HEK293 (cell line): ENCODE data around the gene ATP13A4.

Experiments
- CTCF ChIP-seq: fragments of 450-650 bp; formaldehyde crosslinking; IDR thresholded peaks from 2 replicates; pipeline ENCODE4 v1.5.1; 2016; ENCODE audit warnings: missing biosample characterization, missing genetic modification characterization
- ZNF223 ChIP-seq: fragments of 450-650 bp; formaldehyde crosslinking; IDR thresholded peaks from 2 replicates; pipeline ENCODE4 v1.5.1; 2016; ENCODE audit warnings: missing biosample characterization, missing genetic modification characterization
- ZNF513 ChIP-seq: fragments of 450-650 bp; IDR thresholded peaks from 2 replicates; pipeline ENCODE4 v1.5.1; 2018; ENCODE audit warnings: missing biosample characterization, missing genetic modification characterization

- TF ChIP-seq ZNF513 (tag by site-specific recombination): no peak
- TF ChIP-seq CTCF (tag by site-specific recombination): no peak
- TF ChIP-seq ZNF223: no peak
Observed at GRCh38 chr3:193553586-193553985, 1.1 kb downstream of the ATP13A4 start.
